ENCODE results near the gene BCDIN3D.

- TF ChIP-seq CTCF (IDR thresholded peaks at IDR 0.05): no peak
- no peak for TF ChIP-seq EP300 (IDR thresholded peaks at IDR 0.05)
- no peak for TF ChIP-seq POLR2A (IDR thresholded peaks at IDR 0.05)
- TF ChIP-seq POLR2AphosphoS5 (IDR thresholded peaks at IDR 0.05): no peak
Observed at GRCh38 chr12:49809906-49810389, 33.0 kb downstream of the BCDIN3D start.
